Gastrocnemius medialis (tissue), 4 donors: ENCODE results near the gene RRP1. TPM values are rescaled to one million over a fixed set of nuclear protein-coding genes. Genes with fewer than 3 reads are reported as not detected.

Source experiments
- ATAC-seq, 2 donors: fragments of 150-250 bp; one replicate each; pipeline ENCODE4 v1.9.1; 2016
- DNase-seq, 2 donors: peaks; one replicate each; pipeline ENCODE4 v3.0.0-alpha.2; 2019
- H3K27ac ChIP-seq, 4 donors: fragments of 200-600 bp; sonication (generic); 1 replicate in 1 of 4; 2 replicates in 3 of 4; pipeline ENCODE4 v1.5.1; 2016 to 2018; ENCODE audit warnings: mild to moderate bottlenecking in 2 of 4, moderate library complexity in 1 of 4
- H3K27me3 ChIP-seq, 3 donors: fragments of 200-600 bp; sonication (generic) in 2 of 3; 1 replicate in 1 of 3; 2 replicates in 2 of 3; pipeline versions ENCODE4 v1.5.1 to v1.6.0; 2016 to 2019; ENCODE audit warnings: mild to moderate bottlenecking in 1 of 3, moderate library complexity in 1 of 3
- H3K36me3 ChIP-seq, 2 donors: fragments of 200-600 bp; sonication (generic) in 1 of 2; one replicate each; pipeline ENCODE4 v1.5.1; 2017 to 2018
- H3K4me1 ChIP-seq, 2 donors: fragments of 200-600 bp; sonication (generic) in 1 of 2; one replicate each; pipeline ENCODE4 v1.5.1; 2016 to 2017; ENCODE audit warnings: mild to moderate bottlenecking in 2 of 2
- H3K4me3 ChIP-seq, 4 donors: fragments of 200-600 bp; sonication (generic) in 3 of 4; 1 replicate in 1 of 4; 2 replicates in 3 of 4; pipeline ENCODE4 v1.5.1; 2016 to 2019; ENCODE audit warnings: mild to moderate bottlenecking in 2 of 4
- H3K9me3 ChIP-seq, 3 donors: fragments of 200-600 bp; sonication (generic) in 2 of 3; 1 replicate in 1 of 3; 2 replicates in 2 of 3; pipeline ENCODE4 v1.5.1; 2016 to 2019
- CTCF ChIP-seq, 5 experiments: fragments of 450-650 bp in 3 of 5; fragments of 200-600 bp in 2 of 5; sonication (generic) in 2 of 5; IDR thresholded peaks in 4 of 5; conservative IDR thresholded peaks in 1 of 5; 1 replicate in 4 of 5; 2 replicates in 1 of 5; pipeline ENCODE4 v1.5.1; 2016 to 2019; ENCODE audit warnings: antibody characterized with exemption in 5 of 5, mild to moderate bottlenecking in 3 of 5, moderate library complexity in 3 of 5
- POLR2A ChIP-seq, 2 donors: fragments of 450-650 bp; IDR thresholded peaks; one replicate each; pipeline ENCODE4 v1.6.1; 2017; ENCODE audit warnings: antibody characterized with exemption in 2 of 2, mild to moderate bottlenecking in 2 of 2, moderate library complexity in 2 of 2
- in situ Hi-C, 4 donors: fragments of 200-750 bp; cut with MboI; loops; one replicate each; pipeline versions ENCODE4 v1.15.0 to v1.8.0; 2017; ENCODE audit warnings: low sequenced_read_pairs in 4 of 4
- intact Hi-C: fragments of 100-400 bp; cut with DNase I; formaldehyde crosslinking; loops from one replicate; pipeline ENCODE4 v1.15.1; 2023; ENCODE audit warnings: low total_unique reads
- total RNA-seq, 4 donors: library from RNA; depleted of rRNA; stranded (reverse); fragments of >200 nt; gene quantifications; one replicate each; pipeline versions ENCODE4 v1.1.0 to v1.2.3, GENCODE V29; 2016

RRP1 gene
- total RNA-seq, 4 donors from 2014 or later: 17.5 to 32.0 (median 25.1) TPM

- Histone ChIP-seq H3K4me3 (no peak overlapping the region), H3K4me1 (no peaks in the 10 kb centered on the region), H3K27ac (no peak overlapping the region), H3K36me3 (no peaks in the 10 kb centered on the region), H3K9me3 (no peaks in the 10 kb centered on the region), H3K27me3 (peaks cover 0 to 7% (median 0%) of the 10 kb centered on the region in 3 donors)
- ATAC-seq (no peak), DNase-seq (no peak)
- intact Hi-C loops (no loop called here), in situ Hi-C loops (loop anchor here in 1 of 4 donors (25.0 kb wide), 1 partner anchor 103 kb away; no protein-coding TSS in a partner anchor)
- TF ChIP-seq POLR2A (IDR thresholded peaks at IDR 0.05): no peak
- TF ChIP-seq CTCF (IDR thresholded peaks at IDR 0.05 in 4 of 5, conservative IDR thresholded peaks at IDR 0.05 in 1 of 5): no peak
Measured at GRCh38 chr21:43834146-43834905, 44.9 kb downstream of the RRP1 start.

GRCh38 chr21:43835050-43835449 is 45.7 kb downstream of the RRP1 start:
- in situ Hi-C loops: loop anchor here in 1 of 4 donors (25.0 kb wide), 1 partner anchor 102 kb away; no protein-coding TSS in a partner anchor

GRCh38 chr21:43835861-43836260 is 46.5 kb downstream of the RRP1 start:
- in situ Hi-C loops (loop anchor here in 1 of 4 donors (25.0 kb wide), 1 partner anchor 101 kb away; no protein-coding TSS in a partner anchor), intact Hi-C loops (no loop called here)
- no peak for TF ChIP-seq POLR2A (IDR thresholded peaks at IDR 0.05)
- no peak for TF ChIP-seq CTCF (IDR thresholded peaks at IDR 0.05 in 4 of 5, conservative IDR thresholded peaks at IDR 0.05 in 1 of 5)
- Histone ChIP-seq H3K27me3 (peaks cover 0 to 3% (median 0%) of the 10 kb centered on the region in 3 donors), H3K27ac (no peak overlapping the region), H3K36me3 (no peaks in the 10 kb centered on the region), H3K4me1 (no peaks in the 10 kb centered on the region), H3K9me3 (no peaks in the 10 kb centered on the region), H3K4me3 (no peak overlapping the region)
- DNase-seq: no peak
- no peak for ATAC-seq

More at GRCh38 chr21:43835050-43835449, 45.7 kb downstream of the RRP1 start:
- Histone ChIP-seq H3K4me3 (no peak overlapping the region), H3K36me3 (no peaks in the 10 kb centered on the region), H3K27me3 (peaks cover 0 to 7% (median 0%) of the 10 kb centered on the region in 3 donors), H3K9me3 (no peaks in the 10 kb centered on the region), H3K27ac (no peak overlapping the region), H3K4me1 (no peaks in the 10 kb centered on the region)
- ATAC-seq: no peak
- intact Hi-C loops: no loop called here
- no peak for DNase-seq
- no peak for TF ChIP-seq CTCF (IDR thresholded peaks at IDR 0.05 in 4 of 5, conservative IDR thresholded peaks at IDR 0.05 in 1 of 5)
- TF ChIP-seq POLR2A (IDR thresholded peaks at IDR 0.05): no peak

- TF ChIP-seq POLR2A (IDR thresholded peaks at IDR 0.05) (no peak), CTCF (IDR thresholded peaks at IDR 0.05 in 4 of 5, conservative IDR thresholded peaks at IDR 0.05 in 1 of 5) (no peak)
- H3K9me3 ChIP-seq: no peaks in the 10 kb centered on the region
- no peaks in the 10 kb centered on the region for H3K4me1 ChIP-seq
- in situ Hi-C loops: loop anchor here in 1 of 4 donors (25.0 kb wide), 1 partner anchor 101 kb away; no protein-coding TSS in a partner anchor
- H3K27me3 ChIP-seq: no peaks in the 10 kb centered on the region
- H3K4me3 ChIP-seq: no peak overlapping the region
- ATAC-seq: no peak
- no peak for DNase-seq
- intact Hi-C loops: no loop called here
- no peak overlapping the region for H3K27ac ChIP-seq
- H3K36me3 ChIP-seq: no peaks in the 10 kb centered on the region
Measured at GRCh38 chr21:43836616-43837015, 47.2 kb downstream of the RRP1 start.
